Globus pallidus (tissue), 1 donor: ENCODE results near the gene TTC16.
A peak's percentile ranks its signal among the peaks of the same experiment; 100 is the strongest.

Experiments used
- DNase-seq: peaks from one replicate; pipeline ENCODE4 v3.0.0-alpha.2; 2015; ENCODE audit warnings: low spot score

Gene TTC16

DNA sequence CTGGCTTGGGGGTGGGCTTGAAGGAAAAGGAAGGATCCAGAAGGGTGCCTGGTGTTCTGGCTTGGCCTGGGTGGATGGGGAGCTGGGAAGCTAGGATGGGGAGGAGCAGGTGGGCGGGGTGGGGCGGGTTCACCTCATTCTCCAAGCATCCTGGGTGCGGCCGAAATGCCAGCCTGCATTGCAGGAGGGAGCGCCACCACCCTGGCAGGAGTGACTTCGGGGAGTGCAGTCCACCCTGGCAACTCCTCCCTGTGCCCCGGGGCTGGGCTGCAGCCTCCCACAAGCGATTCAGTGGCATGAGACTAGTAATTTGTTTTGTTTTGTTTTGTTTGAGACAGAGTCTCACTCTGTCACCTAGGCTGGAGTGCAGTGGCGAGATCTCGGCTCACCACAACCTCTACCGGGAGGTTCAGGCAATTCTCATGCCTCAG lies 5.5 kb downstream of the TTC16 start:
- DNase-seq: no peak

- no peak for DNase-seq
Measured at GRCh38 chr9:127722055-127722745, 6.3 kb downstream of the TTC16 start.

DNA sequence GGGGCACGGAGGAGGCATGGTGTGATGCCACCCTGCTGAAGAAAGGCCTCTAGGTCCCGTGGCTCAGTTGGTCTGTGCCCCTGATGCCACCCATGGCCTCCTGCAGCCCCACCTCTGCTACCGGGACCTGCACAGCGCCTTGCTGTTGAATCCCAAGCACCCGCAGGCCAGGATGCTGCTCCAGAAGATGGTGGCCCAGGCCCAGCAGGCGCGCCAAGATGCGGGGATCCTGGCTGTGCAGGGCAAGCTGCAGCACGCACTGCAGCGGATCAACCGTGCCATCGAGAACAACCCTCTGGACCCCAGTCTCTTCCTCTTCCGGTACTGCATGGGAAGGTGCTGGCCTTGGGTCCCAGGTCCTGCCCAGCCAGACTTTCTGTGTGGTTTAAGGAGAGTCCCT lies 7.1 kb downstream of the TTC16 start:
- no peak for DNase-seq

DNA sequence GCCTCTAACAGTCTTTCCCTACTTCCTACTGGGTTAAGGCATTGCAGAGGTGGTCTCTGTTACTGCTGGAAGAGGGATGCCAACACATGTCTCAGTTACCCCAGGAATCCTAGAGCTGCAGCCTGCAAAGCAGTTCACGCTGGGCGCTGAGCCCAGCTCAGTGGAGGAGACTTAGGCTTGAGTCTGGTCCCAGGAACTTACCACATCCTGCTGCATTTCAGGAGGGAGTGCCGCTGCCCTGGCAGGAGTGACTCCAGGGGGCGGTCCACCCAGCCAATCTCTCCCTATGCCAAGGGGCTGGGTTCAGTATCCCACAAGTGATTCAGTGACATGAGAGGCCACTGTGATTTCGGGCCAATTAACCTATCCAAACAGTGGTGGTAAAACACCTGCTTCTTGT lies 7.6 kb downstream of the TTC16 start:
- no peak for DNase-seq

DNA sequence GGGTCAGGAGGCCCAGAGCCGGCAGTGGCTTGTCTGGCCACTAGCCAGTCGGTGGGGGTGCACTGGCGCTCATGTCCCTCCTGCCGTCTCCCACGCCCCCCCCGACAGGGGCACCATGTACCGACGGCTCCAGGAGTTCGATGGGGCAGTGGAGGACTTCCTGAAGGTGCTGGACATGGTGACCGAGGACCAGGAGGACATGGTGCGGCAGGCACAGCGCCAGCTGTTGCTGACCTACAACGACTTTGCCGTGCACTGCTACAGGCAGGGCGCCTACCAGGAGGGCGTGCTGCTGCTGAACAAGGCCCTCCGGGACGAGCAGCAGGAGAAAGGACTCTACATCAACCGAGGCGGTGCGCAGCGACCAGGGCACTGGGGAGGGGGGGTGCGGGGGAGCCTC lies 8.1 kb downstream of the TTC16 start:
- no peak for DNase-seq

GRCh38 chr9:127726871-127727270 lies 11.0 kb downstream of the TTC16 start:
- no peak for DNase-seq

- no peak for DNase-seq
Measured at GRCh38 chr9:127728808-127729207, 12.9 kb downstream of the TTC16 start.

DNA sequence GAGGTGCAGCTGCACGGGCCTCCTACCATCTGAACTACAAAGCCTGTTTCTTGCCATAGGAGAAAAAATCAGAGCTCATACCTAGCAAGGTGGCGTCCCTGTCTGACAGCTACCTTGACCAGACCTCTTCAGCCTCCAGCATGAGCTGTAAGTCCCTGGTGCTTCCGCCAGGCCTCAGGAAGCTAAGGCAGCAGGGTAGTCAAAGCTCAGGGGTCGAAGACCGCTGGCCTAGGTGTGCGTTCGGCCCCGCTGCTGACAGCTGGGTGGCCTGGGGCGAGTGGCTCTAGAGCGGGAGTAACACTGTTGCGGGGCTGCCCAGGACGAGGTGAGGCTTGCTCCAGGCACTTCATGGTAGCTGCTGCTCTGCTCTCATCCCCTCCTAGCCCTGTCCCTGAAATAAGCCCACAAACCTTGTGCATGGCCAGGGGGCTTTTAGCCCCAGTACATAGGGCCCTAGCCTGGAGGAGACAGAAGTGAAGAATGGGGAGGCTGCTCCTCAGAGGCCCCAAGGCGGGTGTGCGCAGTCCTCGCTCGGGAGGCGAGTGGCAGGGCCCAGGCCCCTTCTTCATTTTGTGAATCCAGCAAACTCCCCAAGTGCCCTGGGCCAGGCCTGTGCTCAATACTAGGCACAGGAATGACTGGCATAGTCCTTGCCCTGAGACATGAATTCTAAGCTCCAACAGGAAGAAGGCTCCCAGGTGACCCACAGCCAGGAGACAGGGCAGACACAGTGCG lies 13.8 kb downstream of the TTC16 start:
- DNase-seq: no peak

DNA sequence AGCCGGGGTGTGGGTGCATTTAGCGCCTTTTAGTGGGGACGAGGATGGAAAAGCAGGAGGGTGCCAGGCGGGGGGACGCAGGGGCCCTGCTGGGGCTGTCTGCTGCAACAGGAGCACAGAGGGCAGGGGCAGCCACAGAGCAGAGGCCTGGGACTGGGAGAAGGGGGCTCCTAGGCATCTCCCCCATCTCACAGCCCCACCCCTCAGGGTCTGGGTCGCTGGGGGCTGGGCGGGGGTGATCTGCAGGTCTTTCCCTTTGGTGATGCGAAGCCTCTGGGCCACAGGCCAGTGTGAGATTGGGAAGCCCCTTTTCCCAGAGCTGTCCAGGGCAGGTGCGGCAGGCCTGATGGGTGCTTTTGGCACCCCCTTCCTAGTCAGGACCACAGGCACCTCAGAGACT lies 14.4 kb downstream of the TTC16 start:
- DNase-seq: no peak

DNA sequence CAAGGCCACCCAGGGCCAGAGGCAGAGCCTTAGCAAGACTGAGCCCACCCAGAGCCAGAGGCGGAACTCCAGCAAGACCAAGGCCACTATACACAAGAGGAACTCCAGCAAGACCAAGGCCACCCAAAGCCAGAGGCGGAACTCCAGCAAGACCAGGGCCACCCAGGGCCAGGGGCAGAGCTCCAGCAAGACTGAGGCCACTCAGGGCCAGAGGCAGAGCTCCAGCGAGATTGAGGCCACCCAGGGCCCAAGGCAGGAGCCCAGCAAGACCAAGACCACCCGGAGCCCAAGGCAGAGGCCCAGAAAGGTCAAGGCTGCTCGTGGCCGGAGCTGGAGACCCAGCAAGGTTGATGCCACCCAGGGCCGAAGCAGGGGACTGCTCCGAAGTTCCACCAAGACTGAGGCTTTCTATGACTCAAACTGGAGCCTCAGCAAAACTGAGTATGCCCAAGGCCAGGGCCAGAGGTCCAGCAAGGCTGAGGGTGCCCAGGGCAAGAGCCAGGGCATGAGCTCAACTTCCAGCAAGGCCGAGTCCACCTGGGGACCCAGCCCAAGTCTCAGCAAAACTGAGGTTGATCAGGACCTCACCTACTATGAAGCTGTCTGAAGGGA lies 15.0 kb downstream of the TTC16 start:
- DNase-seq: no peak

DNA sequence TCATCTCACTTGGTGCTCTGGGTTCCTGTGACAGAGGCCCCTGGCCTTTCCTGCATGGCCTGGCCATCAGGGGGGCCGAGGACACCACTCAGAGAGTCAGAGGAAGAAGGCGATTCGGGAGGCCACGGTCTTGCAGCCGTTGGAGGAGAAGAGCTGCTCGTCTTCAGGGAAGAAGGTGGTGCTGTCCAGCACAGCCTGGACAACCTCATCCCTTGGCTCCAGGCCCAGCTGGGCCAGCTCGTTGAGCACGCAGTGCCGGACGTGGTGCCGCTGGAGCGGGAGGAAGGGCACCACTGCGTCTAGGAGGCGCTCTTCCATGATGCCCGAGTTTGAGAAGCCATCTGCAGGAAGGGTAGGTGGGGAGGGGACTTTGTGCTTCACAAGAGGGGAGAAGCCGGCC lies 16.1 kb downstream of the TTC16 start:
- DNase-seq: no peak

DNA sequence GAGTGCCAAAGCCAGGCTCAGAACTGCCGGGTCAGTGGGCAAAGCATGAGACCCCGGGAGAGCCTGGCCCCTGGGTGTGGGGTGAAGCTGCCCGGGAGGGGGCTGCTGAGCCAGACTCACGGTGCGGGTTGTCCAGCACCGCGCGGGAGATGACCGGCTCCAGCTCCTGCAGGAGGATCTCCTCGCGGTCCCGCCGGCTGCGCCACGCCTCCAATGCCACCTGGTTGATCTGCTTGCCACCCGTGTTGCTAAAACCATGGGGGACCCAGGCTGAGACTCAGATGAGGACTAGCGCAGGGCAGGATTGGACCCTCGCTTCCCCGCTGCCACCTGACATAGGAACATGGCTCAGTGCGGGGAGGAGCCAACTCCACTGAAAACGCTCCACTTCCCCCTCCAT lies 16.6 kb downstream of the TTC16 start:
- DNase-seq: no peak

DNA sequence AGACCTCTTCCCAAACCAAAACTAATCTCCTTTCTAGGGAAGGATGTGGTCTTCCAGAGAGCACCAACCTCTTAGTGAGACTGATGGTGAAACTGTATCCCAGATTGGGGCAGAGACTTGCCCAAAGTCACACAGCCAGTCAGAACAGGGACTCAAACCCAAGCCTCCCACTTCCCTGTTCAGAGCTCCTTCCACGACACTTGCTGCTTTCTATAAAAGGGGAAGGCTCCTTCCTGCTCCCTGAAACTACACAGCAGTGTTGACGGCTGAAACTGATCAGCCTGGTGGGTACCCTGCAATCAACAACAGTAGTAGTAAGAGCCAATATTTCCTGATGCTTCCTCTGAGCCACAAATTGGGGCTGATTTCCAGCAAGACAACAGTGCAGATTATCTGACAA lies 17.7 kb downstream of the TTC16 start:
- no peak for DNase-seq

GRCh38 chr9:127734247-127734746 lies 18.4 kb downstream of the TTC16 start:
- DNase-seq: no peak

- DNase-seq: peak; percentile 97
Measured at GRCh38 chr9:127734747-127735529, 19.1 kb downstream of the TTC16 start, which contains the start of gene TOR2A. Gene TOR2A, minus strand, starts transcription at chr9:127735294. Its CDS starts 24 bp downstream, at chr9:127735270.

- no peak for DNase-seq
Measured at GRCh38 chr9:127735530-127736185, 19.8 kb downstream of the TTC16 start.

DNA sequence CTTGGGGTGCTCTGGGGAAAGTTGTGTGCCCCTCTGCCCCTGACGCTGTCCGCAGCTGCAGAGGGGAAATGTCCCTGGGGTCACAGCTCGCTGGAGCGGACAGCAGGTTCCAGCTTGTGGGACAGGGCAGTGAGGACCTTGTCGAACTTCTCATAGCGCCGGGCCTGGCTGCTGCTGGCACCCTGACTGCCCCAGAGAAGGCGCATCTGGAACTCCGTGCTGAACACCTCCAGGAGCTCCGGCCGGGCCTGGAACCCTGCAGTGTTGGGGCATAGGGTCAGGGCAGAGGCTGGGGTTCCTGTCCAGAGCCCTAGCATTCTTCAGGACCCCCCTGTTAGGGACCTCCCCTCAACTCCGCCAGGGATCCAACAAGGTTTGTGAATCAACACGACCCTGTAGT lies 22.8 kb downstream of the TTC16 start:
- DNase-seq: no peak

- DNase-seq: no peak
Measured at GRCh38 chr9:127739614-127740330, 23.9 kb downstream of the TTC16 start.

- DNase-seq: peak; percentile 80
Measured at GRCh38 chr9:127741831-127742434, 26.1 kb downstream of the TTC16 start.

DNA sequence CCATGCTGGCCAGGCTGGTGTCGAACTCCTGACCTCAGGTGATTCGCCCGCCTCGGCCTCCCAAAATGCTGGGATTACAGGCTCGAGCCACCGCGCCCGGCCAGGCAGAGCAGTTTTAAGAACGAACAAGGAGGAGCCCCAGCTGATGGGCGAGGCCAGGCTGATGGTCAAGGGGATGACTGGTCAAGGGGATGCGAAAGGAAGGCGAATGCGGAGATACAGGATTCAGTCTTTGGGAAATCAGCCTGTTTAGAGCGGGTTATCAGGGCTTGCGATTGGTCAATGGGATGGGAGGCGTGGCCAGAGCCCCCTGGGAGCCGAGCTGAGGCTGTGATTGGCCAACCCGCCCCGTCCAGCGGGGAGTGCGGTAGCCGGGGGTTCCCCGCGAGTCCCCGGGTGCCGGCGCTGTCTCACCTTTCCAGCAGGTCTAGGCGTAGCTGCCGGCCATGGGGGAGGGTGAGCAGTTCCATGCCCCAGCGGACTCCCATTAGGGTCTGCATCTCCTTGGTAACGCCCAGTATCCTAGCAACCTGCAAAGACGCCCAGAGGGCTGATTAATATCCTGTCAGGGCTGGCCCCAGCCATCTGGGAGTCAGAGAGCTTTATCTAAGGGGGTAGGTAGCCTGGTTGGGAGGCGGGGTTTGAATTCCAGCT lies 26.7 kb downstream of the TTC16 start:
- no peak for DNase-seq
